ENCODE data around the gene C5. TPM values are rescaled to one million over a fixed set of nuclear protein-coding genes. Genes with fewer than 3 reads are reported as not detected.

C5 gene
- total RNA-seq, 1 donor = 3.9 TPM

DNA sequence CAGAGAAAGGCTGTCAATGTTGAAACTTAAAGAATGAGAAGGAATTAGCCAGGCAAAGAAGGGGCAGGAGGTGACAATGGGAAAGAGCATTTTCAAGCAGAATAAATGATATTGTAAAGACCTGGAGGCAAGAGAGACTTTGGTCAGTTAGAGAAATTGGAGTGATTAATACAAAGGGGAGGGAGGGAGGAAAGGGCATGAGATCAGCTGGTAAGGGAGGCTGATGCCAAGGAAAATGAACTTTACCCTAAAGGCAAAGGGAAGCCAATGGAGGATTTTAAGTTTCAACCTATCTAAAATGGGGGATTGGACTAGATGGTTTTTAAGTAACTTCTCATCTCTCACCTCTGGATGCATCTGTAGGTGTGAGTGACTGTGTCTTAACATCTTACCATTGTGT is 23.3 kb downstream of the C5 start:
- no peak for DNase-seq (ENCODE audit: low read depth)
- TF ChIP-seq, protein P1, sequence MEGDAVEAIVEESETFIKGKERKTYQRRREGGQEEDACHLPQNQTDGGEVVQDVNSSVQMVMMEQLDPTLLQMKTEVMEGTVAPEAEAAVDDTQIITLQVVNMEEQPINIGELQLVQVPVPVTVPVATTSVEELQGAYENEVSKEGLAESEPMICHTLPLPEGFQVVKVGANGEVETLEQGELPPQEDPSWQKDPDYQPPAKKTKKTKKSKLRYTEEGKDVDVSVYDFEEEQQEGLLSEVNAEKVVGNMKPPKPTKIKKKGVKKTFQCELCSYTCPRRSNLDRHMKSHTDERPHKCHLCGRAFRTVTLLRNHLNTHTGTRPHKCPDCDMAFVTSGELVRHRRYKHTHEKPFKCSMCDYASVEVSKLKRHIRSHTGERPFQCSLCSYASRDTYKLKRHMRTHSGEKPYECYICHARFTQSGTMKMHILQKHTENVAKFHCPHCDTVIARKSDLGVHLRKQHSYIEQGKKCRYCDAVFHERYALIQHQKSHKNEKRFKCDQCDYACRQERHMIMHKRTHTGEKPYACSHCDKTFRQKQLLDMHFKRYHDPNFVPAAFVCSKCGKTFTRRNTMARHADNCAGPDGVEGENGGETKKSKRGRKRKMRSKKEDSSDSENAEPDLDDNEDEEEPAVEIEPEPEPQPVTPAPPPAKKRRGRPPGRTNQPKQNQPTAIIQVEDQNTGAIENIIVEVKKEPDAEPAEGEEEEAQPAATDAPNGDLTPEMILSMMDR (IDR thresholded peaks at IDR 0.05; ENCODE audit: insufficient read depth, low read depth, low read length) = no peak
- no peak overlapping the region for H3K4me3 ChIP-seq (ENCODE audit: low read depth, low read length)

DNA sequence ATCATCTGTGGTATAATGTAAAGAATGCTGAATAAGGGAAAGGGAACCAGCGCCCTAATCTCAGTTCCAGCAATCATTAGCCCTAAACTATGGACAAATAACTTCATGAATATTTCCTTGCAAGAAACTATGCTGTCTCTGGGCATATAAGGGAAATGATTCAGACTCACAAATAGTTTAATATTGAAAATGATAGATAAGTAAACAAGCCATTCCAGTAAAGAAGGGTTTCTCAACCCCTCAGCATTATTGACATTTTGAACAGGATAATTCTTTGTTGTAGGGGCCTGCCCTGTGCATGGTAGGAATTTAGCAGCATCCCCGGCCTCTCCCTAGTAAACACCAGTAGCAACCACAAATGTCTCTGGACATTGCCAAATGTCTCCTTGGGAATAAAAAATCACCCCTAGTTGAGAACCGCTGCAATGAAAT is 23.8 kb downstream of the C5 start:
- peak; percentile 67 for DNase-seq (ENCODE audit: low read depth)
- H3K4me3 ChIP-seq (ENCODE audit: low read depth, low read length) = no peak overlapping the region
- TF ChIP-seq, protein P1 (IDR thresholded peaks at IDR 0.05; ENCODE audit: insufficient read depth, low read depth, low read length) = no peak

DNA sequence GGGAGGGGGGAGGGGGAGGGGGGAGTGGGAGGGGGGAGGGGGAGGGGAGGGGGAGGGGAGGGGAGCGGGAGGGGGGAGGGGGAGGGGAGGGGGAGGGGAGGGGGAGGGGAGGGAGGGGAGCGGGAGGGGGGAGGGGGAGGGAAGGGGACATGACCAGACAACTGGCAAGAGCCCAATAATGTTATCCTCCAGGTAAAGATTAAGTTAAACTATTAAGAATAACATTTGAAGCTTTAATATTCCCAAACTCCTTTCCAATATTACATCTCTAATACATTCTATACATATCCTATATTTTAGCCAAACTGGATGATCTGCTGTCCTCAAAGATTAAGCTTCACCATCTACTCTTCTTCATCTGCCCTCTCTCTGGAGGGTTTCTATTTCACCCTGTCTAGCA is 25.8 kb downstream of the C5 start:
- TF ChIP-seq, protein P1 (IDR thresholded peaks at IDR 0.05; ENCODE audit: insufficient read depth, low read depth, low read length) = no peak
- no peak overlapping the region for H3K4me3 ChIP-seq (ENCODE audit: low read depth, low read length)
- no peak for DNase-seq (ENCODE audit: low read depth)

DNA sequence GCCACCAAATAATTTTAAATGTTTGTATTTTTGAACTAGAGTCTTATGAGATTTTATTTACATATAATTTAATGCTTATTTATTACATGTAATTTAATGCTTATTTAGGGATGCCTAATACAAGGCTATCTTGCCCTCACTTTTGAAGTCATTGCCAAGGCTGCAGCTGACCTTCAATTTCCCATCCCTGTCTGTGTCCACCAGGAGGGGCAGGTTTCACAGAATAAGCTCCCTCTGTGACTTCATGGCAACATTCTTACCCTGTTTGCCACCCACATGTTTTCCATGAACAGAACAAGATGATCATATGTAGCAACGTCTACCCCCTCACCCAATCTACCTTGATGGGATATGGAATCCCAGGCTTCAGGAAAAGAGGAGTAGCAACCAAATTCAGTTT is 27.0 kb downstream of the C5 start:
- TF ChIP-seq, protein P1 (IDR thresholded peaks at IDR 0.05; ENCODE audit: insufficient read depth, low read depth, low read length) = peak; percentile 24
- peak; percentile 10 for DNase-seq (ENCODE audit: low read depth)
- no peak overlapping the region for H3K4me3 ChIP-seq (ENCODE audit: low read depth, low read length)

DNA sequence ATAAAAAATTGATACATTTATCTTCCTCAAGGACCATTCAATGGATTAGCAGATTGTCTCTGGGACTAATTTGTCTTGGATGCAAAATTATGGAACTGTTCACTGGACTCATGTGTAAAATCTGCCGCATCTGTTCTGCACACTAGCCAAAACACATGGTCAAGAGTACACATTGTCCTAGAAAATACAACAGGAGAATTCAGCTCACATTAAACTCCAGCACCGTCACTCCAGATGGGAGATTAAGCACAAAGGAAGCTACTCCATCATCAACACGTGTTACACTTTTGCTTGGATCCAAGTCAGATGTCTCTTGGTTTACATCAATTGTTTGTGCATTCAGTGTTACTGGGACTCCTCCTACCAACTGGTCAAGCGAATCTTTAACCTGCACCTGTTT is 28.8 kb downstream of the C5 start:
- TF ChIP-seq, protein P1 (IDR thresholded peaks at IDR 0.05; ENCODE audit: insufficient read depth, low read depth, low read length) = no peak
- peak; percentile 56 for DNase-seq (ENCODE audit: low read depth)

DNA sequence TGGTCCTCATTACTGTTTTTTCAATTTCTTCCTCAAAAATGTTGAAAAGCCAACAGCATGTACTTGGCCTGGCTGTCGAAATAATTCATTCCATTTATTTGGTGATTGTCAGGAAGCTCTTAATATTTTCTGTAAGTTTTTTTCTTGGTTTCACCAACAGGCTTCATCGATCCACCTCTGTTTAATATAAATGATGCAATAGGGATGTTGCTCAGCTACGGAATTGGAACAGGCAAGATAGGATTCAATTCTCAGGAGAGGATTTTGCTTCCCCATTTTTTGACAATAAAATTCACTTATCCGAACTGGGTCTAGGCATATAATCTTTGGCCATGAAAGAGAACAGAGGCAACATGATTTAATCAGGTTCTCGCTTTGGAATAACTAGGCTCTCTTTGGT is 30.8 kb downstream of the C5 start:
- DNase-seq (ENCODE audit: low read depth) = no peak
- no peak overlapping the region for H3K4me3 ChIP-seq (ENCODE audit: low read depth, low read length)
- TF ChIP-seq, protein P1 (IDR thresholded peaks at IDR 0.05; ENCODE audit: insufficient read depth, low read depth, low read length) = no peak

More for the DNA sequence above, 28.8 kb downstream of the C5 start:
- no peak overlapping the region for H3K4me3 ChIP-seq (ENCODE audit: low read depth, low read length)

DNA sequence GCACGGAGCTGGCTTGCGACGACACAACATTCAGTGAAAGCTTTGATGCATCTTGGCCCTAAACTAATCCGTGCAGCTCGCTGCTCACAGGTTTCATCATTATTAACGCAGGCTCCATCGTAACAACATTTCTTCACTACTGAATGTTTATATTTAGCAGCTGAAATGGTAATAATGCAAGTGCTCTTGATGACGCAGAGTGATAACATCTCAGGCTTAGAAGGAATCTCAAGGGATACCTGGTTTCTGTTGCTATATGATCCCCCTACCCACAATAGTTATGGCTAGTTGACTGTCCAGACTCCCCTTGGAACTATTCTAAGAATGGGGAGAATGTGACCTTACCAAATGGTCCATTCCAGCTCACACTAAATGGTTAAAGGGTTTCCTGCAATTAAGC is 36.2 kb downstream of the C5 start:
- DNase-seq (ENCODE audit: low read depth) = peak; percentile 17
- H3K4me3 ChIP-seq (ENCODE audit: low read depth, low read length) = no peak overlapping the region
- TF ChIP-seq, protein P1 (IDR thresholded peaks at IDR 0.05; ENCODE audit: insufficient read depth, low read depth, low read length) = no peak
